Astrocyte (in vitro differentiated cells and primary cell): ENCODE results near the gene KPNA4.

Experiments
- EZH2 ChIP-seq: IDR thresholded peaks from 2 replicates; pipeline ENCODE4 v1.6.1; 2012; ENCODE audit warnings: mild to moderate bottlenecking, low read length, inconsistent platforms; ENCODE audit not compliant: insufficient read depth
- TF ChIP-seq, protein P1 (sequence below): IDR thresholded peaks from 2 replicates; pipeline ENCODE4 v1.5.1; 2011; ENCODE audit warnings: low read depth, mild to moderate bottlenecking, inconsistent platforms, low read length, moderate library complexity; ENCODE audit not compliant: insufficient read depth

DNA sequence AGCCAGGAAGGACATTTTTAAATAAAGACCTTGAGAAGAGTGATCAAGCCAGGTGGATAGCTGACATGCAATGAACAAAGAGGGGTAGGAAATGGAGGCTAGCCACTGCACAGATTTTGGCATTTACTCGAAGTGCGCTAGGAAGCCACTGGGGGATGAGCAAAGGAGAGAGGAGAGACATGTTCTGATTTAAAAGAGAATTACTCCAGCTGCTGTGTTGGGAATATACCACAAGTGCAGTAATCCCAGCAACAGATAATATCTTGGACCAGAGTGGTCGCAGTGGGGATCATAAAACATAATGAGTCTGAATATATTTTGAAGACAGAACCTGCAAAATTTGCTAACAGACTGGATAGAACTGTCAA, 19.9 kb downstream of the KPNA4 start:
- TF ChIP-seq, protein P1, sequence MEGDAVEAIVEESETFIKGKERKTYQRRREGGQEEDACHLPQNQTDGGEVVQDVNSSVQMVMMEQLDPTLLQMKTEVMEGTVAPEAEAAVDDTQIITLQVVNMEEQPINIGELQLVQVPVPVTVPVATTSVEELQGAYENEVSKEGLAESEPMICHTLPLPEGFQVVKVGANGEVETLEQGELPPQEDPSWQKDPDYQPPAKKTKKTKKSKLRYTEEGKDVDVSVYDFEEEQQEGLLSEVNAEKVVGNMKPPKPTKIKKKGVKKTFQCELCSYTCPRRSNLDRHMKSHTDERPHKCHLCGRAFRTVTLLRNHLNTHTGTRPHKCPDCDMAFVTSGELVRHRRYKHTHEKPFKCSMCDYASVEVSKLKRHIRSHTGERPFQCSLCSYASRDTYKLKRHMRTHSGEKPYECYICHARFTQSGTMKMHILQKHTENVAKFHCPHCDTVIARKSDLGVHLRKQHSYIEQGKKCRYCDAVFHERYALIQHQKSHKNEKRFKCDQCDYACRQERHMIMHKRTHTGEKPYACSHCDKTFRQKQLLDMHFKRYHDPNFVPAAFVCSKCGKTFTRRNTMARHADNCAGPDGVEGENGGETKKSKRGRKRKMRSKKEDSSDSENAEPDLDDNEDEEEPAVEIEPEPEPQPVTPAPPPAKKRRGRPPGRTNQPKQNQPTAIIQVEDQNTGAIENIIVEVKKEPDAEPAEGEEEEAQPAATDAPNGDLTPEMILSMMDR, result no peak
- no peak for TF ChIP-seq EZH2
